Stimulated activated naive CD4-positive, alpha-beta T cell (primary cell): Measurements from ENCODE around the gene MSANTD7.
"Not testable (repeated sequence)": the region's sequence is repeated elsewhere in the genome, so short reads cannot be mapped to it uniquely, and the experiment has no call there.

Experiments
- DNase-seq, 6 experiments: peaks; one replicate each; lab custom pipeline; 2025; lab: John Stamatoyannopoulos, UW

Gene MSANTD7, protein sequence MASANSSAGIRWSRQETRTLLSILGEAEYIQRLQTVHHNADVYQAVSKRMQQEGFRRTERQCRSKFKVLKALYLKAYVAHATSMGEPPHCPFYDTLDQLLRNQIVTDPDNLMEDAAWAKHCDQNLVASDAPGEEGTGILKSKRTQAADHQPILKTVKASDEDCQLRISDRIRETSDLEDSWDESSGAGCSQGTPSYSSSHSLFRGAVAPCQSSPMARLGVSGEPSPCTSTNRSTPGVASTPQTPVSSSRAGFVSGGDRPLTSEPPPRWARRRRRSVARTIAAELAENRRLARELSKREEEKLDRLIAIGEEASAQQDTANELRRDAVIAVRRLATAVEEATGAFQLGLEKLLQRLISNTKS

DNA sequence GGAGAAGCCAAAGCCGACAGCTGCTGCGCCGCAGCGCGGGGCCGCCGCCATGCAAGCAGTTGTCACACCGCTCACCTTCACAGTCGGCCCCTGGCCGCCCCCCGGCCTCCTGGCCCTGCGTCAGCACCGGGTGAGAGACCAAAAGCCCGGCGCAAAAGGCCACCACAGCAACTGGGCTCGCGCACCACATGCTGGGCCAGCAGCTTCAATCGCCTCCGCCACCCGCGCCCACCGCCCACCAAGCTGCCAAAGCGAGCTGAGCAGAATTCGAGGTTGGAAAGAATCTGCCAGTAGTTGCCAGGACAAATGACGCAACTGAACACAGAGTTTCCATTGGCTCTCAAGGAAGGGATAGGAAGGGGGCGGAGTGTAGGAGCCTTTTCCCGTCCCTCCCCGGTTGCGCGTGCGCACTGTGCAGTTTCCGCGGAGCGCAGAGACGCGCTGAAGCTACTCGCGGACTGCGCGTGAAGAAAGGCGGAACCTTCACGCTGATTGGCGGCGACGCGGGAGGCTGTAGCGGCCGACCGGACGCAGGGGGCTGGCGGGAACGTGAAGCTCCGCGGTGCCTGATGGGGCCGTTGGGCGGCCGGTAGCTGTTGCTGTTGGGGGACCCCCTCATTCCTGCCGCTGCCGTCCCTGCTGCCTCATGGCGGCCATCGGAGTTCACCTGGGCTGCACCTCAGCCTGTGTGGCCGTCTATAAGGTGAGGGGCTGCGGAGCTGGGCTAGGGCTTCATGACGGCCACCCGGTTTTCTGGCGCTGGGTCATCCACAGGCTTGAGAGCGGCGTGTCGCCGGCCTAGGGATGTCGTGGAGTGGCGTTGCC is at the start of gene MSANTD7, which contains the start of the genes CDNF and HSPA14:
MSANTD7 (plus strand) TSS at position 550 of the 825 bp plus-strand sequence. CDS start 3,979 bp downstream, outside the sequence.
CDNF (minus strand) TSS at position 281 of the 825 bp plus-strand sequence; CDS start at position 190, 91 bp downstream.
HSPA14 (plus strand) TSS at position 550 of the 825 bp plus-strand sequence; CDS start at position 647, 97 bp downstream.
- DNase-seq, result peak; percentile 93 to 98 (median 98)

- DNase-seq, result no peak
Measured at GRCh38 chr10:14798636-14799035, 39.5 kb upstream of the MSANTD7 start.

DNA sequence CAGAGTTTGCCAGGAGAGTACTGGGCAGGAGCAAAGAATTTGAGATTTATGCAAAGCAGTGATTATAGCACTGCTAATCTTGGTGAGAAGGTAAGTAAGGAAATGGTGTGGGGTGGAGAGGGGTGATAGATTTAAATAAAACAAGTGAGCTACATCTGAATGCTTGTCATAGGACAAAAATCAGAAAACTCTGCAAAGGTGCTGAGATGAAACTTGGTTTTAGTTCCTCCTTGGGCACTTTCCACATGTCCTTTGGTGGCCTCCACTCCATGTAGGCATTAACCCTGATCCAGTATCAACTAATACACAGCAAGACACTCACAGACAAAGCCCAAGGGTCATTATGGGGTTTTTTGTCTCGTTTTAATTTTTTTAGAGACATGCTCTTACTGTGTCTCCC is 37.7 kb upstream of the MSANTD7 start:
- DNase-seq, result no peak

DNA sequence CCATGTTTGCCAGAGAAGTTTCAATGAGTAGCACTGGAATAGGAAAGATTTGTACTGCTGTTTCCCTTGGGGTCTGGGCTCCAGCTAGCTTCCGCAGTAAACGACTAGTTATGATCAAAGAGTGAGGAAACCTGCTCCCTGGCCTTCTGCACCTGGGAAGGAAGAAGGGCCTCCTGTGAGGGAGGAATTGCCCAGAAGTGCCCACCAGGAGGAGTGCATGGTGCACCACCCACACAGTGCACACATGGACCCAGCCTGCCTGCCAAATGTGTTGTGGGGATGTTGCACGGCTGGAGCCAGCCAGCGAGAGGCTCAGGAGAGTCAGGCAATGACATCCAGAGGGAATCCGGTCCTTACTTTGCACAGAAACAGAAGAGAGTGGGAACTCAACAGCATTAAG is 36.4 kb upstream of the MSANTD7 start:
- DNase-seq, result no peak

DNA sequence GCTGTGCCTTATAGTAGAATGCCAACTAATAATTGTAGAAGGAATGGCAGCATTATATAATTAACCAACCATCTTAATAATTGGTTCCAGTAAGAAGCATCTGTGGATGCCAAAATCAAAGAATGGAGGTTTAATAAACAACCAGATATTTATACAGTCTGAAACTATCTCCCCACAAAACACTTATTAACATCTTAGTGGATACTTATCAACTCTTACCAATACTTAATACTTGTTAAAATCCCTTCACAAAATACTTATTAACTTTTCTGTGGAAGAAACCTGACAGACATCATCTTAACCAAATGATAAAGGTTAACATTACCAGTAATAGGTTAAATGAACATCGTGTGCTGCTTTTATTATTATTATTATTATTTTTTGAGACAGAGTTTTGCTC is 34.3 kb upstream of the MSANTD7 start:
- no peak for DNase-seq

DNA sequence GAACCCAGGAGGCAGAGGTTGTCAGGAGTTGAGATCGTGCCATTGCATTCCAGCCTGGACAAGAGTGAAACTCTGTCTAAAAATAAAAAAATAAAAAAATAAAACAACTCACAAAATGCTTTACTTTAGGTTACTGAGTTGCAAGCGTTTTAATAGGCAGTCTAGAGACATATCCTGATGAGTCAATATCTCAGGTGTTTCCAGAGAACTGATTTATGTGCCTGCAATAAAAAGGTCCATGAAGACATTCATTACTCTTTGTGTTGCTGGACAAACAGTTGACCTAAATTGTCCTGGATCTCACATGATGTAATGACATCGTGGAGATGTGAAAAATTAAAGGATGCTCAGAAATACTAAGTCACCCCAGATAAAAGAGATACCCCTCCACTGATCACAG is 31.8 kb upstream of the MSANTD7 start:
- no peak for DNase-seq

GRCh38 chr10:14810969-14811953 is 26.8 kb upstream of the MSANTD7 start:
- DNase-seq, result no peak

DNA sequence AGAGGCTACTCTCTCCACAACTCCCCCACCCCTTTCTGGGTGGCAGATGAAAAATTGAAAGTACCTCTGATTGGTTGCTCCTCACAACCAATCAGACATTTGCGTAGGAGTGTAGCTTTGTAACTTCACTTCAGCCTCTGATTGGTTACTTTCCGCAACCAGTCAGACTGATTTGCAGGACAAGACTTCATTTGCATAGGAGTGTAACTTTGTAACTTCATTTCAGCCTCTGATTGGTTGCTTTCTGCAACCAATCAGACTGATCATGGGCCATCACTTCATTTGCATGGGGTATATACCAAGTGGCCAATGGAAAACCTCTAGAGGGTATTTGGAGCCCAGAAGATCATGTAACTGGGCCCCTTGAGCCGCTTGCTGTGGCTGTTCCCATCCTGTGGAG is 25.8 kb upstream of the MSANTD7 start:
- DNase-seq, result no peak

- no peak for DNase-seq
Measured at GRCh38 chr10:14815681-14816080, 22.4 kb upstream of the MSANTD7 start.

GRCh38 chr10:14816717-14817116 is 21.4 kb upstream of the MSANTD7 start:
- DNase-seq, result not testable (repeated sequence)

- no peak for DNase-seq
Measured at GRCh38 chr10:14820010-14820774, 17.9 kb upstream of the MSANTD7 start.

DNA sequence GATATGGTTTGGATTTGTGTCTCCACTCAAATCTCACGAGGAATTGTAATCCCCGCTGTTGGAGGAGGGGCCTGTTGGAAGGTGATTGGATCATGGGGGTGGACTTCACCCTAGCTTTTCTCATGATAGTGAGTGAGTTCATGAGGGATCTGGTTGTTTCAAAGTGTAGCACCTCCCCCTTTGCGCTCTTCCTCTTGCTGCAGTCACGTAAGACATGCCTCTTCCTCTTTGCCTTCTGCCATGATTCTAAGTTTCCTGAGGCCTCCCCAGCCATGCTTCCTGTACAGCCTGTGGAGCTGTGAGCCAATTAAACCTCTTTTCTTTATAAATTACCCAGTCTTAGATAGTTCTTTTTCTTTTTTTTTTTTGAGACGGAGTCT is 17.3 kb upstream of the MSANTD7 start:
- no peak for DNase-seq

DNA sequence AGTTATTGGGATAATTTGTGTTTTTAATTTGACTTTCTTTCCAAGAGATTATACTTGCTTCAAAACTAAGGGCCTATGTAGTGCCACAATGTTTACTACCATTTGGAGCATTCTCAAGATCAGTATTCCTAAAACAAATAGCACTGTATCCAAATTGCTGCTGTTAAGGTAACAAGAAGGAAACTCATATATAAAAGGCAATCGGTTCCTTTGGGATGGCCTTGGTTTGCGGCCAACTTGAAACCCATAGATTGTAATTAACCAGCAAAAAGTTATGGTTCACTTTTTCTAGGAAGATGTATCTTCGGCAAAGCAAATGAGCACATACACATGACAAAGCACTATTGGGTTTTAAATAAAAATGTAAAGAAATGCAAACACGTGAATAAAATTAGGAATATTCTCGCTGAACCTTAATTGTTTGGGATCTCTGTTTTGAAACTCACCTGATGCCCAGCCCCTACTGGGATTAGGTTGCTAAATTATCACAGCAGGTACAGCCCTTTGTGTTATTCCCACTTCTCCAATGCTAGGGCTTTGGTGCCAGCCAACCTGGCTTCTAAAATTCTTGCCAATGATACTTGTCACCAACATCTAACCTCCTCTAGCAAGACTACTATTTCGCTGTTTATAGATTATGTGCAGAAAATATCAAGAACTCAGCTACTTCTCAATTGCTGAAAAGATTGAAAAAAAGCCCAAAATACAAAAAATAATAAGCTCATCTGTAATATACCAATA is 16.3 kb upstream of the MSANTD7 start:
- no peak for DNase-seq

DNA sequence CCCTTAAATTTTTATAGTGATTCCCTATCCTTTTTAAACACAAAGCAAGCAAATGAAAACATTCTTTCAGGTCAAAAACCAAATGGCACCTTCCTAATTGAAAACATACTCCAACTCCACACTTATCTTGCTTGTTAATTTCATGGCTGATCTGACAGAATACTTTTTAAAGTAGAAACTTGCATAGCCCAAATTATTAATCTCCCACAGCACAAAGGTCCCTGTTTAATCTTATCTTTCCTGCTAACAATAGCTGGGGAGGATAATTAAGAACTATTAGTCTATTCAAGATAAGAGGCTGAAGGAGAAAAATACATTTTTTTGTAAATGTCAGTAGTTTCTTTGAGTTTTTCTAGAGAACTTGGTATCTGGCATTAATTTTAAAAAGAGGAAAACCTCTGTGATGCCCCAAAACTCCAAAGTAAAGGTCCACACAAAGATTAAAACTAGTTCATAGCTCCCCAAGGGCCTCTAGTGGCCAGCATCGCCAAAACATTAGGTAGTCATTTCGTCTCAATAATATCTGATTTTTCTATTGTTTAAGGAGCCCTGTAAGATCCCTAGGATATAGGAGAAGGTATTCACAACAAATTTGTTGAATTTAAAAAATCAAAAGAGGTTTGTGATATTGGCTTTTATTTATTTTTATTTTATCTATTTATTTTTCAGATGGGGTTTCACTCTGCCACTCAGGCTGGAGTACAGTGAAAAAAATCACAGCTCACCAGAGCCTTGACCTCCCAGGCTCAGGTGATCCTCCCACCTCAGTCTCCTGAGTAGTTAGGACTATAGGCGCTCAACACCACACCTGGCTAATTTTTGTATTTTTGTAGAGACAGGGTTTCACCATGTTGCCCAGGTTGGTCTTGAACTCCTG is 15.0 kb upstream of the MSANTD7 start:
- peak in 3 of 6 experiments; percentile 1 to 35 (median 21) for DNase-seq

DNA sequence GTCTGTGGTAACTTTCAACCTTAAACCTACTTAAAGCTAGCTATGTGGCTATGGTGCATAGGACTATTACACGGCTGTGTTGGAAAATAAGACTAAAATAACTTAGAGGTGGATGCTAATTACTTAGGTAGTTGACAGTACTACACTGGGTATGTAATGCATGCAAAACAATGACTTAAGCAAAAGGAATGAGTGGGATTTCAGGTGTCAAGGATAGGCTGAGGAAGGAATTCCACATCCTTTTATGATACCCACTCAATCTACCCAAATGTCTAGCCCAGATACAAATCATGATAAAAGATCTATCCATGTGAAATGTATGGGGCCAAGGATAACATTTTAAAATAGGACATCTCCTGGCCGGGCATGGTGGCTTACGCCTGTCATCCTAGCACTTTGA is 14.1 kb upstream of the MSANTD7 start:
- no peak for DNase-seq

GRCh38 chr10:14826076-14826829 is 11.9 kb upstream of the MSANTD7 start:
- no peak for DNase-seq

GRCh38 chr10:14833106-14833505 is 5.0 kb upstream of the MSANTD7 start:
- no peak for DNase-seq

DNA sequence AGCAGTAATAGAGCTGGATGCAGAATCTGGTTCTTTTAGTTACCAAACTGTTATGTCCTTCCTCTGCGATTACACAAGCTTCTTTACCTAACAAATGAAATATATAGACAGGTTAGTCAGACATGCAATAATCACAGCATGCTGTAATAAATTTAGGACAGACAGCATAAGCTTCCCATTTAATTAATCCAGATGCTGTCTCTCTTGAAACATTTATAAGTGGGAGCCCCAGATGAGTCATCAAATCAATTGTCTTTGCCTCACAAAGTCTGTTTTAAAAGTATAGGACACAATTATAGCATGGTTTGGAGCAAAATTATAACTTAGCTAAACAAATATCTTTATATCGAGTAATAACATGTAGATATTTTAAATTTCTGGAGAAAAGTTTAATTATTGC is 1.9 kb upstream of the MSANTD7 start:
- no peak for DNase-seq
